Liver (tissue), 9 donors: ENCODE measurements around the gene RUSC1. TPM values are rescaled to one million over a fixed set of nuclear protein-coding genes. Genes with fewer than 3 reads are reported as not detected.

Source experiments
- DNase-seq: peaks from one replicate; pipeline ENCODE4 v3.0.0-alpha.2; 2017; ENCODE audit warnings: low spot score
- H3K27ac ChIP-seq, 2 donors: one replicate each; pipeline ENCODE4 v1.7.0; 2013; ENCODE audit warnings: inconsistent platforms in 2 of 2, low read length in 2 of 2, control low read depth in 1 of 2, low read depth in 1 of 2, mild to moderate bottlenecking in 1 of 2
- H3K27me3 ChIP-seq, 4 donors: one replicate each; pipeline versions ENCODE4 v1.6.1 to v1.7.0; 2013; ENCODE audit warnings: low read length in 3 of 4, inconsistent platforms in 1 of 4, mild to moderate bottlenecking in 1 of 4, moderate library complexity in 1 of 4; ENCODE audit not compliant: control insufficient read depth in 4 of 4, insufficient read depth in 4 of 4
- H3K36me3 ChIP-seq, 4 donors: one replicate each; pipeline versions ENCODE4 v1.6.1 to v1.7.0; 2013; ENCODE audit warnings: low read length in 3 of 4, mild to moderate bottlenecking in 3 of 4, low read depth in 1 of 4, moderate library complexity in 1 of 4; ENCODE audit not compliant: control insufficient read depth in 4 of 4, insufficient read depth in 3 of 4
- H3K4me1 ChIP-seq, 4 donors: one replicate each; pipeline versions ENCODE4 v1.6.1 to v1.7.0; 2013; ENCODE audit warnings: low read length in 3 of 4, mild to moderate bottlenecking in 3 of 4, moderate library complexity in 1 of 4; ENCODE audit not compliant: control insufficient read depth in 4 of 4, insufficient read depth in 4 of 4
- H3K4me3 ChIP-seq, 3 donors: one replicate each; pipeline versions ENCODE4 v1.6.1 to v1.7.0; 2013; ENCODE audit warnings: low read length in 3 of 3, control low read depth in 1 of 3, low read depth in 1 of 3, mild to moderate bottlenecking in 1 of 3
- H3K9ac ChIP-seq, 2 donors: one replicate each; pipeline ENCODE4 v1.7.0; 2013; ENCODE audit warnings: low read length in 2 of 2, mild to moderate bottlenecking in 2 of 2, moderate library complexity in 2 of 2, control low read depth in 1 of 2, low read depth in 1 of 2
- H3K9me3 ChIP-seq, 4 donors: one replicate each; pipeline versions ENCODE4 v1.6.1 to v1.7.0; 2013; ENCODE audit warnings: low read length in 3 of 4; ENCODE audit not compliant: control insufficient read depth in 4 of 4
- EGR1 ChIP-seq, 2 donors: IDR thresholded peaks; 2 replicates each; pipeline ENCODE4 v1.6.1; 2016 to 2018; ENCODE audit warnings: antibody characterized with exemption in 2 of 2, low read depth in 2 of 2
- FOXA1 ChIP-seq: IDR thresholded peaks from 2 replicates; pipeline ENCODE4 v1.6.1; 2016; ENCODE audit warnings: antibody characterized with exemption
- FOXA2 ChIP-seq: IDR thresholded peaks from 2 replicates; pipeline ENCODE4 v1.6.1; 2016; ENCODE audit warnings: antibody characterized with exemption
- GABPA ChIP-seq, 2 donors: IDR thresholded peaks in 1 of 2; conservative IDR thresholded peaks in 1 of 2; 2 replicates each; pipeline ENCODE4 v1.6.1; 2016; ENCODE audit warnings: antibody characterized with exemption in 2 of 2, mild to moderate bottlenecking in 1 of 2, moderate library complexity in 1 of 2
- HNF4A ChIP-seq, 2 donors: conservative IDR thresholded peaks; 2 replicates each; pipeline ENCODE4 v1.6.1; 2016; ENCODE audit warnings: antibody characterized with exemption in 2 of 2, mild to moderate bottlenecking in 2 of 2
- HNF4G ChIP-seq: IDR thresholded peaks from 2 replicates; pipeline ENCODE4 v1.6.1; 2016; ENCODE audit warnings: antibody characterized with exemption
- JUND ChIP-seq, 2 donors: IDR thresholded peaks; 2 replicates each; pipeline ENCODE4 v1.6.1; 2016; ENCODE audit warnings: antibody characterized with exemption in 2 of 2
- NR2F2 ChIP-seq: IDR thresholded peaks from 2 replicates; pipeline ENCODE4 v1.6.1; 2016; ENCODE audit warnings: antibody characterized with exemption
- RAD21 ChIP-seq, 2 donors: IDR thresholded peaks; 2 replicates each; pipeline ENCODE4 v1.6.1; 2016; ENCODE audit warnings: antibody characterized with exemption in 2 of 2, mild to moderate bottlenecking in 2 of 2
- RXRA ChIP-seq, 2 donors: IDR thresholded peaks; 2 replicates each; pipeline ENCODE4 v1.6.1; 2017 to 2018; ENCODE audit warnings: antibody characterized with exemption in 2 of 2, mild to moderate bottlenecking in 1 of 2
- SP1 ChIP-seq: IDR thresholded peaks from 2 replicates; pipeline ENCODE4 v1.6.1; 2018; ENCODE audit warnings: antibody characterized with exemption, mild to moderate bottlenecking
- TAF1 ChIP-seq: conservative IDR thresholded peaks from 2 replicates; pipeline ENCODE4 v1.6.1; 2016; ENCODE audit warnings: antibody characterized with exemption, mild to moderate bottlenecking
- YY1 ChIP-seq: IDR thresholded peaks from 2 replicates; pipeline ENCODE4 v1.6.1; 2016; ENCODE audit warnings: antibody characterized with exemption, mild to moderate bottlenecking
- WGBS: extraction: QIAGEN DNeasy Blood & Tissue Kit; methylation state at CpG from one replicate; pipeline ENCODE4 v1.1.7; 2013; 5-methylcytosine and 5-hydroxymethylcytosine counted together
- polyA plus RNA-seq, 2 donors: library from polyadenylated mRNA; stranded (reverse) in 1 of 2; unstranded in 1 of 2; fragments of 200-250 nt in 1 of 2; fragments of >200 nt in 1 of 2; fragmentation: Nextera tagmentation in 1 of 2; extraction: Ambion mirVana in 1 of 2; gene quantifications; one replicate each; pipeline versions ENCODE4 v1.2.1 to v1.2.3, GENCODE V29; 2013 to 2015
- total RNA-seq, 2 donors: library from RNA; depleted of rRNA; stranded (reverse); fragments of >200 nt; gene quantifications; one replicate each; pipeline ENCODE4 v1.2.3, GENCODE V29; 2014
- TF ChIP-seq, protein P1 (sequence below): IDR thresholded peaks from 2 replicates; pipeline ENCODE4 v1.6.1; 2016; ENCODE audit warnings: antibody characterized with exemption
- TF ChIP-seq, protein P2 (sequence below): fragments of 150-350 bp; IDR thresholded peaks from 2 replicates; pipeline ENCODE4 v1.5.1; 2017; ENCODE audit warnings: improper control_type of control experiment, low read depth, low read length; ENCODE audit not compliant: missing input control
- TF ChIP-seq, protein P3 (sequence below): IDR thresholded peaks from 2 replicates; pipeline ENCODE4 v1.6.1; 2016; ENCODE audit warnings: antibody characterized with exemption
- TF ChIP-seq, protein P4 (sequence below): IDR thresholded peaks from 2 replicates; pipeline ENCODE4 v1.6.1; 2016; ENCODE audit warnings: antibody characterized with exemption, mild to moderate bottlenecking
- TF ChIP-seq, protein P5 (sequence below): IDR thresholded peaks from 2 replicates; pipeline ENCODE4 v1.6.1; 2016; ENCODE audit warnings: antibody characterized with exemption
- donor health status: healthy.
- donor health status: healthy.
- donor health status: healthy.
- donor health status: healthy.
- donor health status: healthy.

Gene RUSC1
- total and polyA plus RNA-seq, 4 donors, result 3.9 to 6.7 (median 5.7) TPM

DNA sequence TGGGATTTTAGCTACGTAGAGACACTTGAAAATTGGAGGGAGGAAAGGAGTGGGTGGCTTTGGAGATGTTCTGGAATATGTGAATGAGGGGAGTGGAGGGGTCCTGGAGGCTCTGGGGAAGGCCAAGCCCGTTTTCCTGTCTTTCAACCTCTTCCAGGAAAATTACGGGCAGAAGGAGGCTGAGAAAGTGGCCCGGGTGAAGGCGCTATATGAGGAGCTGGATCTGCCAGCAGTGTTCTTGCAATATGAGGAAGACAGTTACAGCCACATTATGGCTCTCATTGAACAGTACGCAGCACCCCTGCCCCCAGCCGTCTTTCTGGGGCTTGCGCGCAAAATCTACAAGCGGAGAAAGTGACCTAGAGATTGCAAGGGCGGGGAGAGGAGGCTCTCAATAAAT lies 442 bp upstream of the RUSC1 start:
- DNase-seq, result no peak
- TF ChIP-seq, protein P1, sequence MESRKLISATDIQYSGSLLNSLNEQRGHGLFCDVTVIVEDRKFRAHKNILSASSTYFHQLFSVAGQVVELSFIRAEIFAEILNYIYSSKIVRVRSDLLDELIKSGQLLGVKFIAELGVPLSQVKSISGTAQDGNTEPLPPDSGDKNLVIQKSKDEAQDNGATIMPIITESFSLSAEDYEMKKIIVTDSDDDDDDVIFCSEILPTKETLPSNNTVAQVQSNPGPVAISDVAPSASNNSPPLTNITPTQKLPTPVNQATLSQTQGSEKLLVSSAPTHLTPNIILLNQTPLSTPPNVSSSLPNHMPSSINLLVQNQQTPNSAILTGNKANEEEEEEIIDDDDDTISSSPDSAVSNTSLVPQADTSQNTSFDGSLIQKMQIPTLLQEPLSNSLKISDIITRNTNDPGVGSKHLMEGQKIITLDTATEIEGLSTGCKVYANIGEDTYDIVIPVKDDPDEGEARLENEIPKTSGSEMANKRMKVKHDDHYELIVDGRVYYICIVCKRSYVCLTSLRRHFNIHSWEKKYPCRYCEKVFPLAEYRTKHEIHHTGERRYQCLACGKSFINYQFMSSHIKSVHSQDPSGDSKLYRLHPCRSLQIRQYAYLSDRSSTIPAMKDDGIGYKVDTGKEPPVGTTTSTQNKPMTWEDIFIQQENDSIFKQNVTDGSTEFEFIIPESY, result no peak
- TF ChIP-seq, protein P2, sequence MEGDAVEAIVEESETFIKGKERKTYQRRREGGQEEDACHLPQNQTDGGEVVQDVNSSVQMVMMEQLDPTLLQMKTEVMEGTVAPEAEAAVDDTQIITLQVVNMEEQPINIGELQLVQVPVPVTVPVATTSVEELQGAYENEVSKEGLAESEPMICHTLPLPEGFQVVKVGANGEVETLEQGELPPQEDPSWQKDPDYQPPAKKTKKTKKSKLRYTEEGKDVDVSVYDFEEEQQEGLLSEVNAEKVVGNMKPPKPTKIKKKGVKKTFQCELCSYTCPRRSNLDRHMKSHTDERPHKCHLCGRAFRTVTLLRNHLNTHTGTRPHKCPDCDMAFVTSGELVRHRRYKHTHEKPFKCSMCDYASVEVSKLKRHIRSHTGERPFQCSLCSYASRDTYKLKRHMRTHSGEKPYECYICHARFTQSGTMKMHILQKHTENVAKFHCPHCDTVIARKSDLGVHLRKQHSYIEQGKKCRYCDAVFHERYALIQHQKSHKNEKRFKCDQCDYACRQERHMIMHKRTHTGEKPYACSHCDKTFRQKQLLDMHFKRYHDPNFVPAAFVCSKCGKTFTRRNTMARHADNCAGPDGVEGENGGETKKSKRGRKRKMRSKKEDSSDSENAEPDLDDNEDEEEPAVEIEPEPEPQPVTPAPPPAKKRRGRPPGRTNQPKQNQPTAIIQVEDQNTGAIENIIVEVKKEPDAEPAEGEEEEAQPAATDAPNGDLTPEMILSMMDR, result no peak
- no peak for TF ChIP-seq TAF1
- TF ChIP-seq HNF4A (conservative IDR thresholded peaks at IDR 0.05), result no peak
- TF ChIP-seq SP1, result no peak
- TF ChIP-seq JUND (IDR thresholded peaks at IDR 0.05), result no peak
- TF ChIP-seq, protein P3, sequence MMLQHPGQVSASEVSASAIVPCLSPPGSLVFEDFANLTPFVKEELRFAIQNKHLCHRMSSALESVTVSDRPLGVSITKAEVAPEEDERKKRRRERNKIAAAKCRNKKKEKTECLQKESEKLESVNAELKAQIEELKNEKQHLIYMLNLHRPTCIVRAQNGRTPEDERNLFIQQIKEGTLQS, result no peak
- no peak overlapping the region for H3K4me3 ChIP-seq
- WGBS, result 70% methylated on average over 11 of the region's 11 CpGs
- no peaks in the 10 kb centered on the region for H3K27me3 ChIP-seq
- peaks cover 0 to 25% (median 15%) of the 10 kb centered on the region in 4 donors for H3K36me3 ChIP-seq
- no peaks in the 10 kb centered on the region for H3K9me3 ChIP-seq
- H3K27ac ChIP-seq, result no peak overlapping the region
- no peak overlapping the region for H3K9ac ChIP-seq
- H3K4me1 ChIP-seq, result peaks cover 2 to 36% (median 23%) of the 10 kb centered on the region in 4 donors

DNA sequence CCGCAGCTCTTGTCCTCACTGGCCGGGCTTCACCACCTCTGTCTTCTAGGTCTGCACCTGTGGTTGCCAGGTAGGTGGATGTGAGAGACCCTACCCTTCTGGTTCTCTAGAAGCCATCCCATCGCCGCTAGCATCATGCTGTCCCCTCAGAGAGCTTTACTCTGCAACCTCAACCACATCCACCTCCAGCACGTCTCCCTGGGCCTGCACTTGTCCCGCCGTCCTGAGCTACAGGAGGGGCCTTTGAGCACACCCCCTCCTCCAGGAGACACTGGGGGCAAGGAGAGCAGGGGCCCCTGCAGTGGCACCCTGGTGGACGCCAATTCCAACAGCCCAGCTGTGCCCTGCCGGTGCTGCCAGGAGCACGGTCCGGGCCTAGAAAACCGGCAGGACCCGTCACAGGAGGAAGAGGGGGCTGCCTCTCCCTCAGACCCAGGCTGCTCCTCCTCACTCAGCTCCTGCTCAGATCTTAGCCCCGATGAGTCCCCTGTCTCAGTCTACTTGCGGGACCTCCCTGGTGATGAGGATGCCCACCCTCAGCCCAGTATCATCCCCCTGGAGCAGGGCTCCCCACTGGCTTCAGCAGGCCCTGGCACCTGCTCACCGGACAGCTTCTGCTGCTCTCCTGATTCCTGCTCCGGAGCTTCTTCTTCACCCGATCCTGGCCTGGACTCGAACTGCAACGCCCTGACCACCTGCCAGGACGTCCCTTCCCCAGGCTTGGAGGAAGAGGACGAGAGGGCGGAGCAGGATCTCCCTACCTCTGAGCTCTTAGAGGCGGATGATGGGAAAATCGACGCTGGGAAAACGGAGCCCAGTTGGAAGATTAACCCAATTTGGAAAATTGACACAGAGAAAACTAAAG lies 1.2 kb downstream of the RUSC1 start:
- Histone ChIP-seq H3K9ac (no peak overlapping the region), H3K4me3 (no peak overlapping the region), H3K9me3 (no peaks in the 10 kb centered on the region), H3K27me3 (no peaks in the 10 kb centered on the region), H3K36me3 (peaks cover 0 to 23% (median 16%) of the 10 kb centered on the region in 4 donors), H3K27ac (peak overlapping the region; percentile 48 to 58), H3K4me1 (peaks cover 2 to 35% (median 23%) of the 10 kb centered on the region in 4 donors)
- 57% methylated on average over 27 of the region's 27 CpGs for WGBS
- DNase-seq, result no peak
- TF ChIP-seq JUND (IDR thresholded peaks at IDR 0.05), result no peak
- TF ChIP-seq, protein P3, result no peak
- TF ChIP-seq, protein P4, sequence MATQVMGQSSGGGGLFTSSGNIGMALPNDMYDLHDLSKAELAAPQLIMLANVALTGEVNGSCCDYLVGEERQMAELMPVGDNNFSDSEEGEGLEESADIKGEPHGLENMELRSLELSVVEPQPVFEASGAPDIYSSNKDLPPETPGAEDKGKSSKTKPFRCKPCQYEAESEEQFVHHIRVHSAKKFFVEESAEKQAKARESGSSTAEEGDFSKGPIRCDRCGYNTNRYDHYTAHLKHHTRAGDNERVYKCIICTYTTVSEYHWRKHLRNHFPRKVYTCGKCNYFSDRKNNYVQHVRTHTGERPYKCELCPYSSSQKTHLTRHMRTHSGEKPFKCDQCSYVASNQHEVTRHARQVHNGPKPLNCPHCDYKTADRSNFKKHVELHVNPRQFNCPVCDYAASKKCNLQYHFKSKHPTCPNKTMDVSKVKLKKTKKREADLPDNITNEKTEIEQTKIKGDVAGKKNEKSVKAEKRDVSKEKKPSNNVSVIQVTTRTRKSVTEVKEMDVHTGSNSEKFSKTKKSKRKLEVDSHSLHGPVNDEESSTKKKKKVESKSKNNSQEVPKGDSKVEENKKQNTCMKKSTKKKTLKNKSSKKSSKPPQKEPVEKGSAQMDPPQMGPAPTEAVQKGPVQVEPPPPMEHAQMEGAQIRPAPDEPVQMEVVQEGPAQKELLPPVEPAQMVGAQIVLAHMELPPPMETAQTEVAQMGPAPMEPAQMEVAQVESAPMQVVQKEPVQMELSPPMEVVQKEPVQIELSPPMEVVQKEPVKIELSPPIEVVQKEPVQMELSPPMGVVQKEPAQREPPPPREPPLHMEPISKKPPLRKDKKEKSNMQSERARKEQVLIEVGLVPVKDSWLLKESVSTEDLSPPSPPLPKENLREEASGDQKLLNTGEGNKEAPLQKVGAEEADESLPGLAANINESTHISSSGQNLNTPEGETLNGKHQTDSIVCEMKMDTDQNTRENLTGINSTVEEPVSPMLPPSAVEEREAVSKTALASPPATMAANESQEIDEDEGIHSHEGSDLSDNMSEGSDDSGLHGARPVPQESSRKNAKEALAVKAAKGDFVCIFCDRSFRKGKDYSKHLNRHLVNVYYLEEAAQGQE, result no peak
- TF ChIP-seq, protein P2, result no peak
- TF ChIP-seq RXRA (IDR thresholded peaks at IDR 0.05), result no peak
- no peak for TF ChIP-seq GABPA (IDR thresholded peaks at IDR 0.05 in 1 of 2, conservative IDR thresholded peaks at IDR 0.05 in 1 of 2)
- TF ChIP-seq HNF4G, result no peak
- no peak for TF ChIP-seq SP1
- no peak for TF ChIP-seq RAD21 (IDR thresholded peaks at IDR 0.05)
- TF ChIP-seq FOXA1, result no peak
- TF ChIP-seq TAF1, result no peak
- TF ChIP-seq, protein P5, sequence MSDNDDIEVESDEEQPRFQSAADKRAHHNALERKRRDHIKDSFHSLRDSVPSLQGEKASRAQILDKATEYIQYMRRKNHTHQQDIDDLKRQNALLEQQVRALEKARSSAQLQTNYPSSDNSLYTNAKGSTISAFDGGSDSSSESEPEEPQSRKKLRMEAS, result no peak
- TF ChIP-seq YY1, result no peak
- TF ChIP-seq, protein P1, result no peak
- no peak for TF ChIP-seq EGR1 (IDR thresholded peaks at IDR 0.05; ENCODE audit: low read depth in 2 of 2)
- no peak for TF ChIP-seq NR2F2
- TF ChIP-seq FOXA2, result no peak
